ENCODE measurements around the gene ABCB9. TPM values are rescaled to one million over a fixed set of nuclear protein-coding genes. Genes with fewer than 3 reads are reported as not detected.

Gene ABCB9
- total RNA-seq, 1 donor from 2014 or later: 1.9 TPM

- TF ChIP-seq CTCF (IDR thresholded peaks at IDR 0.05) (no peak), EZH2phosphoT487 (IDR thresholded peaks at IDR 0.05) (no peak), EZH2 (IDR thresholded peaks at IDR 0.05) (no peak)
- peaks cover 25% of the 10 kb centered on the region for H3K27me3 ChIP-seq
- H3K79me2 ChIP-seq (ENCODE audit: low read depth): peaks cover 89% of the 10 kb centered on the region
- no peaks in the 10 kb centered on the region for H3K9me3 Mint-ChIP-seq
- no peak overlapping the region for H3K4me3 ChIP-seq
- no peaks in the 10 kb centered on the region for H3K9me3 ChIP-seq (ENCODE audit: low read depth)
- peaks cover 2% of the 10 kb centered on the region for H3K36me3 Mint-ChIP-seq
- H3K27ac ChIP-seq: no peak overlapping the region
- H3K27ac Mint-ChIP-seq: peak overlapping the region; percentile 85
- H2AFZ ChIP-seq (replicated peaks): no peak overlapping the region
- H3K27me3 Mint-ChIP-seq (ENCODE audit: insufficient read depth, low read depth): peaks cover 4% of the 10 kb centered on the region
- DNase-seq (ENCODE audit: low spot score): no peak
- H3K4me3 Mint-ChIP-seq: peak overlapping the region; percentile 17
- H4K20me1 ChIP-seq (ENCODE audit: low read depth): peaks cover 95% of the 10 kb centered on the region
- peaks cover 73% of the 10 kb centered on the region for H3K4me1 Mint-ChIP-seq
- peaks cover 21% of the 10 kb centered on the region for H3F3A ChIP-seq (ENCODE audit: low read depth)
- H3K36me3 ChIP-seq: no peaks in the 10 kb centered on the region
- H3K9ac ChIP-seq: no peak overlapping the region
- peaks cover 53% of the 10 kb centered on the region for H3K4me1 ChIP-seq
- no peak overlapping the region for H3K4me2 ChIP-seq
These were observed 76.3 kb downstream of the ABCB9 start for GRCh38 chr12:122889761-122890520.

- H3K79me2 ChIP-seq (ENCODE audit: low read depth): peaks cover 89% of the 10 kb centered on the region
- H3K27ac Mint-ChIP-seq: peak overlapping the region; percentile 74
- H4K20me1 ChIP-seq (ENCODE audit: low read depth): peaks cover 95% of the 10 kb centered on the region
- DNase-seq (ENCODE audit: low spot score): peak; percentile 26
- H3K36me3 Mint-ChIP-seq: peaks cover 1% of the 10 kb centered on the region
- no peaks in the 10 kb centered on the region for H3K9me3 ChIP-seq (ENCODE audit: low read depth)
- H3K27me3 Mint-ChIP-seq (ENCODE audit: insufficient read depth, low read depth): no peaks in the 10 kb centered on the region
- no peaks in the 10 kb centered on the region for H3K9me3 Mint-ChIP-seq
- TF ChIP-seq CTCF (IDR thresholded peaks at IDR 0.05) (no peak), EZH2 (IDR thresholded peaks at IDR 0.05) (no peak), EZH2phosphoT487 (IDR thresholded peaks at IDR 0.05) (no peak)
- H3K27me3 ChIP-seq: peaks cover 20% of the 10 kb centered on the region
- H3K4me1 ChIP-seq: peaks cover 43% of the 10 kb centered on the region
- H3K9ac ChIP-seq: no peak overlapping the region
- no peak overlapping the region for H3K4me3 ChIP-seq
- H3F3A ChIP-seq (ENCODE audit: low read depth): peaks cover 21% of the 10 kb centered on the region
- H3K4me3 Mint-ChIP-seq: no peak overlapping the region
- H2AFZ ChIP-seq (replicated peaks): no peak overlapping the region
- no peaks in the 10 kb centered on the region for H3K36me3 ChIP-seq
- H3K27ac ChIP-seq: no peak overlapping the region
- H3K4me1 Mint-ChIP-seq: peaks cover 62% of the 10 kb centered on the region
- H3K4me2 ChIP-seq: peak overlapping the region; percentile 23
These were observed 78.0 kb downstream of the ABCB9 start for GRCh38 chr12:122888232-122888752.

- Histone ChIP-seq H3K9me3 (ENCODE audit: low read depth) (no peaks in the 10 kb centered on the region), H3K27ac (no peak overlapping the region), H3K36me3 (no peaks in the 10 kb centered on the region), H3K79me2 (ENCODE audit: low read depth) (peaks cover 87% of the 10 kb centered on the region), H3K4me3 (no peak overlapping the region), H3K4me1 (peaks cover 43% of the 10 kb centered on the region), H3K9ac (no peak overlapping the region), H3K27me3 (peaks cover 24% of the 10 kb centered on the region), H3K4me2 (peak overlapping the region; percentile 23), H3F3A (ENCODE audit: low read depth) (peaks cover 21% of the 10 kb centered on the region), H2AFZ (replicated peaks) (no peak overlapping the region), H4K20me1 (ENCODE audit: low read depth) (peaks cover 95% of the 10 kb centered on the region)
- peak overlapping the region; percentile 48 for H3K27ac Mint-ChIP-seq
- no peaks in the 10 kb centered on the region for H3K27me3 Mint-ChIP-seq (ENCODE audit: insufficient read depth, low read depth)
- no peaks in the 10 kb centered on the region for H3K9me3 Mint-ChIP-seq
- H3K4me1 Mint-ChIP-seq: peaks cover 61% of the 10 kb centered on the region
- no peak overlapping the region for H3K4me3 Mint-ChIP-seq
- no peak for TF ChIP-seq EZH2phosphoT487 (IDR thresholded peaks at IDR 0.05)
- TF ChIP-seq CTCF (IDR thresholded peaks at IDR 0.05): no peak
- TF ChIP-seq EZH2 (IDR thresholded peaks at IDR 0.05): no peak
- H3K36me3 Mint-ChIP-seq: peaks cover 1% of the 10 kb centered on the region
- DNase-seq (ENCODE audit: low spot score): no peak
These were observed 78.4 kb downstream of the ABCB9 start for GRCh38 chr12:122887819-122888212.

Measured in neural progenitor cell (in vitro differentiated cells).